Tibial artery (tissue), 4 donors: Measurements from ENCODE around the gene CDH2.

ENCODE experiments used
- DNase-seq, 2 donors: peaks; one replicate each; pipeline ENCODE4 v3.0.0-alpha.2; 2019
- H3K27ac ChIP-seq, 2 donors: fragments of 200-600 bp; sonication (generic) in 1 of 2; 1 replicate in 1 of 2; 2 replicates in 1 of 2; pipeline ENCODE4 v1.5.1; 2018 to 2019; ENCODE audit warnings: mild to moderate bottlenecking in 1 of 2
- H3K27me3 ChIP-seq, 2 donors: fragments of 200-600 bp; sonication (generic) in 1 of 2; one replicate each; pipeline versions ENCODE4 v1.5.1 to v1.6.0; 2016 to 2019
- H3K36me3 ChIP-seq, 3 donors: fragments of 200-600 bp; sonication (generic) in 2 of 3; one replicate each; pipeline ENCODE4 v1.5.1; 2016 to 2019; ENCODE audit warnings: mild to moderate bottlenecking in 2 of 3
- H3K4me1 ChIP-seq, 4 donors: fragments of 200-600 bp; sonication (generic) in 2 of 4; 1 replicate in 3 of 4; 2 replicates in 1 of 4; pipeline ENCODE4 v1.5.1; 2016 to 2019
- H3K4me3 ChIP-seq, 2 donors: fragments of 200-600 bp; sonication (generic) in 1 of 2; 1 replicate in 1 of 2; 2 replicates in 1 of 2; pipeline ENCODE4 v1.5.1; 2018 to 2019; ENCODE audit warnings: mild to moderate bottlenecking in 2 of 2
- H3K9me3 ChIP-seq, 3 donors: fragments of 200-600 bp; sonication (generic) in 1 of 3; one replicate each; pipeline ENCODE4 v1.5.1; 2016 to 2019
- CTCF ChIP-seq, 2 experiments: fragments of 200-600 bp in 1 of 2; fragments of 450-650 bp in 1 of 2; IDR thresholded peaks; one replicate each; pipeline ENCODE4 v1.5.1; 2017 to 2019; ENCODE audit warnings: antibody characterized with exemption in 2 of 2, mild to moderate bottlenecking in 1 of 2, moderate library complexity in 1 of 2
- intact Hi-C: fragments of 100-400 bp; cut with DNase I; formaldehyde crosslinking; loops from one replicate; pipeline ENCODE4 v1.15.0; 2023; ENCODE audit warnings: low total_unique reads

Gene CDH2

GRCh38 chr18:28167835-28168349 is 9.0 kb downstream of the CDH2 start:
- no peak overlapping the region for H3K27ac ChIP-seq
- H3K36me3 ChIP-seq, result no peaks in the 10 kb centered on the region
- H3K9me3 ChIP-seq, result no peaks in the 10 kb centered on the region
- no peaks in the 10 kb centered on the region for H3K4me1 ChIP-seq
- no peaks in the 10 kb centered on the region for H3K27me3 ChIP-seq
- TF ChIP-seq CTCF (IDR thresholded peaks at IDR 0.05), result no peak
- no peak overlapping the region for H3K4me3 ChIP-seq
- no peak for DNase-seq
- intact Hi-C loops, result no loop called here

- intact Hi-C loops, result no loop called here
- H3K27ac ChIP-seq, result no peak overlapping the region
- no peak for TF ChIP-seq CTCF (IDR thresholded peaks at IDR 0.05)
- H3K4me1 ChIP-seq, result no peaks in the 10 kb centered on the region
- H3K9me3 ChIP-seq, result no peaks in the 10 kb centered on the region
- H3K4me3 ChIP-seq, result no peak overlapping the region
- no peaks in the 10 kb centered on the region for H3K27me3 ChIP-seq
- no peaks in the 10 kb centered on the region for H3K36me3 ChIP-seq
- DNase-seq, result no peak
Measured at GRCh38 chr18:28164771-28165483, 12.0 kb downstream of the CDH2 start.

- Histone ChIP-seq H3K27me3 (no peaks in the 10 kb centered on the region), H3K27ac (no peak overlapping the region), H3K4me1 (no peaks in the 10 kb centered on the region), H3K9me3 (no peaks in the 10 kb centered on the region), H3K36me3 (no peaks in the 10 kb centered on the region), H3K4me3 (no peak overlapping the region)
- no peak for TF ChIP-seq CTCF (IDR thresholded peaks at IDR 0.05)
- intact Hi-C loops, result no loop called here
- no peak for DNase-seq
Measured at GRCh38 chr18:28163201-28163775, 13.6 kb downstream of the CDH2 start.

GRCh38 chr18:28161608-28162599 is 15.0 kb downstream of the CDH2 start:
- no peak for DNase-seq
- H3K4me3 ChIP-seq, result no peak overlapping the region
- H3K4me1 ChIP-seq, result no peaks in the 10 kb centered on the region
- H3K27me3 ChIP-seq, result no peaks in the 10 kb centered on the region
- no peaks in the 10 kb centered on the region for H3K36me3 ChIP-seq
- intact Hi-C loops, result no loop called here
- H3K9me3 ChIP-seq, result no peaks in the 10 kb centered on the region
- TF ChIP-seq CTCF (IDR thresholded peaks at IDR 0.05), result no peak
- no peak overlapping the region for H3K27ac ChIP-seq

GRCh38 chr18:28159055-28159454 is 17.9 kb downstream of the CDH2 start:
- DNase-seq, result no peak
- Histone ChIP-seq H3K4me3 (no peak overlapping the region), H3K36me3 (no peaks in the 10 kb centered on the region), H3K27ac (no peak overlapping the region), H3K9me3 (no peaks in the 10 kb centered on the region), H3K4me1 (no peaks in the 10 kb centered on the region), H3K27me3 (no peaks in the 10 kb centered on the region)
- no peak for TF ChIP-seq CTCF (IDR thresholded peaks at IDR 0.05)
- intact Hi-C loops, result no loop called here
